Cerebellar cortex (tissue), 1 donor: ENCODE measurements around the gene OR52I1.

Source experiments
- DNase-seq: peaks from one replicate; pipeline ENCODE4 v3.0.0-alpha.2; 2015; ENCODE audit warnings: low spot score

OR52I1 gene, protein sequence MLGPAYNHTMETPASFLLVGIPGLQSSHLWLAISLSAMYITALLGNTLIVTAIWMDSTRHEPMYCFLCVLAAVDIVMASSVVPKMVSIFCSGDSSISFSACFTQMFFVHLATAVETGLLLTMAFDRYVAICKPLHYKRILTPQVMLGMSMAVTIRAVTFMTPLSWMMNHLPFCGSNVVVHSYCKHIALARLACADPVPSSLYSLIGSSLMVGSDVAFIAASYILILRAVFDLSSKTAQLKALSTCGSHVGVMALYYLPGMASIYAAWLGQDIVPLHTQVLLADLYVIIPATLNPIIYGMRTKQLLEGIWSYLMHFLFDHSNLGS

DNA sequence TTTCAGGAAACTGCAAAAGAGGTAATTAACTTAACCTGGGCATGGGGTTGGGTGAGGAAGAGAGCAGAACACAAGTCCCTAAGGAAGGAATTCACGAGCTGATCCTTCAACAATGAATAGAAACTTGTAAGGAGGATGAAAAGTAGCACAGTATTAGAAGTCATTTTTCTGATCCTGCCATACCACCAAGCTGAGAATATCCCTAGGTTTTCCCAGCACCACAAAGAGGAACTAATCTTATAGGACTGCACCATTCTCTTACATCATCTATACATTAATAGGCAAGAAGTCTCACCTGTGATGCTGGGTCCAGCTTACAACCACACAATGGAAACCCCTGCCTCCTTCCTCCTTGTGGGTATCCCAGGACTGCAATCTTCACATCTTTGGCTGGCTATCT is at the start of gene OR52I1:
Gene OR52I1 (plus strand): TSS at position 301 of the 400 bp plus-strand sequence. CDS start 0 bp downstream, at position 301.
- DNase-seq, result no peak

DNA sequence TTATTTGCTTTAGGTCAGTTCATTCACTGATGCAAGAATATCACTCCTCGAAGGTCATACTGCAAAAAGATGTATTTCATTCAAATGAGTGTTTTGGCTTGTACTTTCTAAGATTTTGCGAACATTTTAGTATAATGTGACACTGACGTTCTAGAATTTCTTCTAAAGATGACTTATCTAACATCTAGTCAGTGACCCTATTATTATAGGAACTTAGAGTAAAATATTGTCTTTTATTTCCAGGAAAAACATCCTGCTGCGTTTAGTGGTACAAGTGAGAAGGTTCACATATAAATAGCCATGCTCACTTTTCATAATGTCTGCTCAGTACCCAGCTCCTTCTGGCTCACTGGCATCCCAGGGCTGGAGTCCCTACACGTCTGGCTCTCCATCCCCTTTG is 48.9 kb upstream of the OR52I1 start, which contains the start of gene OR52M1:
Gene OR52M1 (plus strand): TSS at position 301 of the 400 bp plus-strand sequence. CDS start 0 bp downstream, at position 301.
- DNase-seq, result no peak

DNA sequence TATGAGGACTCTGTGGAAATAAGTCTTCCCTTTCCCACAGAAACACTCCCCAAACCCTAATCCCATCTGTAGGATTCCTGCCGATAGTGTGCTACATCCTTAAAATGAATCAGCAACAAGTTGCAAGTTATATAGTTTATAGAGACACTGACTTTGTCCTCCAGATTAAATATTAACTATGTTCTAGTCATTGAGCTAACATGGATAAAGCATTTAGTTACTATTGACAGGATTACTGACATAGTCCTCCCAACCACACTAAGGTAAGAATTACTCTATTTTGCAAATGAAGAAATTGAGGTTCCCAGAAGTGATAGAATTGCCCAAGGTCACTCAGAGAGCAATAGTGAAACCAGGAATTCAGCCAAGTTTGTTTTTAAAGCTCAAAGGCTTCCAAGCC is 47.0 kb upstream of the OR52I1 start:
- DNase-seq, result no peak

DNA sequence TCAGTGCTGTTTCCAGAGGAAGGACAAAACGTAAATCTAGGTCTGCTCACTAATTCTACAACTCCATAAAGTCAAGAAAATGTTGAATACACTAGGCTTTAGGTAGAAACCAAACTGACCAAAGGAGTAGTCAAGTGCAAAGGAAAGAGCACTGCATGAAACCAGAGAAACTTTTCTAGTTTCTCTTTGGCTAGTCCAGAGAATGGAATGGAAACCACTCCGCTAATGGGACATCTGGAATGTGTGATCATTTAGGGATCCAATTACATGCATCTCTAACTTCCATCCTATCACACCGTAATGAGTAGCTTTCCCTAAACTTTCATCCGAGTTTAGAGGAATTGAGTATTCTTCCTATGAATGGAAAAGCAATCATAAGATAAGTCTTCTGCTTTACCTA is 46.4 kb upstream of the OR52I1 start:
- no peak for DNase-seq

DNA sequence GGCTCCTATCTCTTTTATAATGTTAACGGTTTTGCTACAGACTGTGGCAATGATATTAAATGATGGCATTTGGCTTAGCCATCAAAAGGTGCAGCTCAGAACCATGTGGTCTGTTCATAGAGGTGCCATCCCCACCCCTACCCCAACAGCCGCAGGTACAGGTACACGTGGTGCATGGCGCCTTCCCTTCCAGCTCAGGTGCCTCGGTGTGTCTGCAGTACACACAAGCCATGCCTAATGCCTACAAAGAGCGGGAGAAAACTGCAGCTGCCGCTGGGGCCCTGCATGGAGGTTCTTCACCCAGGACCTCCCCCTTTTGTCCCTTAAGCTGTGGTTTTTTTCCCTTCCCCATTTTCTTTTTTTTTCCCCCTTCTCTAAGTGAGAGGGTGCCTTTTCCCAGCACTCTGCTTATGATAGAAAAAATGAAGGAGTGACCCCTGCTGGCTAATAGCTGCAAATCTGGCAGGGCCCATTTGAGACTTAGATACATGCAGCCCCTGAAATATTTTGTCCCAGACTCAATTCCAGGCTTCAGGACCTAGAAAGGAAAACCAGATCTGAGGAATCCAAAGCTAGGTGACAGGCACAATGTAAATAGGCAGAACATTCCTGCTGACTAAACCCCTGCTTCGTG is 42.4 kb upstream of the OR52I1 start:
- no peak for DNase-seq

DNA sequence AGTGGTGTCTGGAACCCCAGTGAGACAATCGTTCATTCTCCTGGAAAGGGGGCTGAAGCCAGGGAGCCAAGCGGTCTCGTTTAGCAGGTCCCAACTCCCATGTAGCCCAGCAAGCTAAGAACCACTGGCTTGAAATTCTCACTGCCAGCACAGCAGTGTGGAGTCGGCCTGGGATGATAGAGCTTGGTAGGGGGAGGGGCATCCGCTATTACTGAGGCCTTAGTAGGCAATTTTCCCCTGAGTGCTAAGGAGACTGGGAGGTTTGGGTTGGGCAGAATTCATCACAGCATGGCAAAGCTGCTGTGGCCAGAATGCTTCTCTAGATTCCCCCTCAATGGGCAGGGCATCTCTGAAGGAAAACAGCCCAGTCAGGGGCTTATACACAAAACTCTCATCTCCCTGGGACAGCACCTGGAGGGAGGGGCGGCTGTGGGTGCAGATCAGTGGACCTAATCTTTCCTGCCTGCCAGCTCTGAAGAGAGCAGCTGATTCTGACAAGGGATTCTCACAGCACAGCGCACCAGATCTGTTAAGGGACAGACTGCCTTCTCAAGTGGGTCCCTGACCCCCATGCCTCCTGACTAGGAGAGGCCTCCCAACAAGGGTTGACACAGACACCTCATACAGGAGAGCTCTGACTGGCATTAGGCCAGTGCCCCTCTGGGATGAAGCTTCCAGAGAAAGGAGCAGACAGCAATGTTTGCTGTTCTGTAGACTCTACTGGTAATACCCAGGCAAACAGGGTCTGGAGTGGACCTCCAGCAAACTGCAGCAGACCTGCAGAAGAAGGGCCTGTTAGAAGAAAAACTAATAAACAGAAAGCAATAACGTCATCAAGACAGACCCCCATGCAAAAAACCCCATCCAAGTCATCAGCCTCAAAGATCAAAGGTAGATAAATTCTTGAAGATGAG is 34.1 kb upstream of the OR52I1 start:
- no peak for DNase-seq

DNA sequence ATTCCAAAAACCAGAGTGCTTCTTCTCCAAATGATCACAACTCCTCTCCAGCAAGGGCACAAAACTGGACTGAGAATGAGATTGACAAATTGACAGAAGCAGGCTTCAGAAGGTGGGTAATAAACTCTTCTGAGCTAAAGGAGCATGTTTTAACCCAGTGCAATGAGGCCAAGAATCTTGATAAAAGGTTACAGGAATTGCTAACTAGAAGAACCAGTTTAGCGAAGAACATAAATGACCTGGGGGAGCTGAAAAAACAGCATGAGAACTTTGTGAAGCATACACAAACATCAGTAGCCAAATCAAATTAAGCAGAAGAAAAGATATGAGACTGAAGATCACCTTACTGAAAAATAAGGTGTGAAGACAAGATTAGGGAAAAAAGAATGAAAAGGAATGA is 33.4 kb upstream of the OR52I1 start:
- DNase-seq, result no peak

DNA sequence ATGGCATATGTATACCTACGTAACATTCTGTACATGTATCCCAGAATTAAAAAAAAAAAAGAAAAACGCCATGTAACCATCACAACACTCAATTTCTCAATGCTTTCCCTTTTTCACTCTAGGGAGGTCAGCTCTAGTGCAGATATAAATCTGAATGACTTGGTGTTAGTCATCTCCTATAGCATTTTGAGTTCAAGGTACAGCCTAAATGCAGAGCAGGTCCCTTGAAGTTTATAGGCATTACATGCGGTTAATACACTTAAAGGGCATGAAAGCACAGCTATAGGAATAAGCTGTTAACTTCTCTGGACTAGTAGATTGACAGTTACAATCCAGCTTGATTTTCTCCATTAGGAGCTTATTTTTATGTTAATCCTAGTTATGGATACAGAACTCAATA is 28.5 kb upstream of the OR52I1 start:
- DNase-seq, result no peak

DNA sequence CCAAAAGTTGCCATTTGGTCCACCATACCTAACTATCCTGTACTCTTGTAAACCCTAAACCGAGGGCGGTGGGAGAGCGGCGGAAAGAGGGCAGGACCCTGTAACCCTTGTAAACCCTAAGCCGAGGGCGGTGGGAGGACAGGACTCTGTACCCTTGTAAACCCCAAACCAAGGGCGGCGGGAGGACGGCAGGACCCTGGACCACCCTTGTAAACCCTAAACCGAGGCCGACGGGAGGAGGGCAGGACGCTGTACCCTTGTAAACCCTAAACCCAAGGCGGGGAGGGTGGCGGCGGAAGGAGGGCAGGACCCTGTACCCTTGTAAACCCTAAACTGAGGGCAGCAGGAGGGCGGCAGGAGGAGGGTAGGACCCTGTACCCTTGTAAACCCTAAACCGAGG is 24.8 kb upstream of the OR52I1 start:
- no peak for DNase-seq

DNA sequence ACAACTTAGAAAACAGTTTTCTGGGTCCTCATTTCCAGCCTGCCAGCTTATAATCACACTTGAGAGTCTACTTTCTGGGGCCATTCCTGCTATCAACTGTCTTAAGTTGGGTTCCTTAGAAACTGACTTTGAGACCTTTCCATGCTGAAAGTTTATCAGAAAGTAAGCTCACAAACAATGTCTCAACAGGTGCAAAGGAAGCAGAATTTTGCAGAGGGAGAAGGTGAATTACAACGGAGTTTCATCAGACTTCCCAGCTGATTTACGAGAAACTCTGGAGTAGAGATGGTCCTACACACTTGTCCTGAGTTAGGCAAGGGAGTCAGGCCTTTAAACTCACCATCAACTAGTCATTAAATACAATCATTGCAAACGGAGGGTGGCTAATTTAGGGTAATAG is 17.0 kb upstream of the OR52I1 start:
- DNase-seq, result no peak

DNA sequence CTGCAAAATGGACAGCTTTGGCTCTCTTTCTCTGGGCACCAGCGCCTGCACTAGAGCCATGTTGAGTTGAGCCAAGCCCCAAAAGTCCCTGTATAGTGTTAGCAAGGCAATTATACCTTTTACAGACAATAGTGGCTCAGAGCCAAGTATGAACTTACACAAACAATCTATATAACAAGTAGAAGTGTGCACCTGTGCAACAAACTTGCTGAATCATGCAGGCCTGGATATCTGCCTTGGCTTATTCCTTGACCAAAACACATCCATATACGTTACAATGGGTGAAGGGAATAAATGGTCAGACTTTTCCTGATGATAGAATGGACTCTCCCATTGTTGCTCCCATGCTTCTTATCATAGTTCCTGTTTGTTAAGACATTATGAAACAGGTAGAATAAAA is 16.1 kb upstream of the OR52I1 start:
- no peak for DNase-seq

DNA sequence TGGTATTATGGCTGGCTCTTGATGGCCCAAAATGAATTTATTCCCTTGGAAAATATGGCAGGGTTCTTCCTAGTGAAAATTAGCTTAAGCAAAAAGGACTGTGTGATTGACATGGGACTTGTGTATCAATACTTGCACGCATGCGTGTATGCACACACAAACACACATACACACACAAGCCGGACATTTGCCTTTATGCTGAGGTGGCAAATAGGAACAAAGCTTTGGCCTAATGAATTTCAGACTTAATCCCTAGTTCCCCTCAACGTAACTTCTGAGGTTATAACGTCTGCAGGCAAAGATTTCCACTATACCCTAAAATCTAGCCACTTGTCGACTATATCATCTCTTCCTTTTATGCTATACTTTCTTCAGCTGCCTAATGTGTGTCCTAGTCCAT is 15.2 kb upstream of the OR52I1 start:
- DNase-seq, result no peak

DNA sequence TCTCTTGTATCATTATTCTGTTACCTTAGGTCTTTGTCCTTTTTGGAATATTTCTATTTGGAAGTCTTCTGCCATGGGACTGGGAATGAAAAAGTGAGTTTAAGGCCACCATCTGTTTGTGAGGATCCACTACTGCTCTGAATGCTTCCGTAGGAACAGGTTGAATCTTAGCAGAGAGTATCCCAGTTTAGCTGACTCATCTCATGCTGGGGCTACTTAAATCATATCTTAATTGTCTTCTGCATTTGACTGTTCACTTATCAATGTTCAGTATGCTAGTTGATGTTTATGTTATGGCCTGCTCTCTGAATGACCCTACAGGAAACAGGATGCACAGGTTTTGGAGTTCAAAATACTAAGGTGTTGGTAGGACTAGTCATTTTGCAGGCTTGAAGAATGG is 13.7 kb upstream of the OR52I1 start:
- DNase-seq, result no peak

DNA sequence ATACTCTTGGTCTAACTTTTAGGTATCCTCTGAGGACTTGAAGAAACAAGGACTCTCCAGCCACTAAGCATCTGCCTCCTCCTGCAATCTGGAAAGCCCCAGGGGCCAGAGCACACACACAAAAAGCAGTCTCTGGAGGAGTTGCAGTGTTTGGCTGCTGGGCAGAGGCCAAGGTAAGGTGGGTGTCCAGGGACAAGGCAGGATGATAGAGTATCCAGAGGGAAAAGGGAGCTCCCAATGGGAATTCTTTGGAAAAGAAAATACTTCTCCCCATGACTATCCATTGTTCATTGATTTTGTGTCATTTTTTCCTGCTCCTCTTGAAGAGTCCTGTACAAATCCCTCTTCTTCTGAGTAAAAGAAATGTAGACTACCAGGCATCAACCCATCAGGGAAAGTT is 12.4 kb upstream of the OR52I1 start, which contains the start of gene OR52I2:
Gene OR52I2 (plus strand): TSS at position 301 of the 400 bp plus-strand sequence.
- DNase-seq, result no peak

DNA sequence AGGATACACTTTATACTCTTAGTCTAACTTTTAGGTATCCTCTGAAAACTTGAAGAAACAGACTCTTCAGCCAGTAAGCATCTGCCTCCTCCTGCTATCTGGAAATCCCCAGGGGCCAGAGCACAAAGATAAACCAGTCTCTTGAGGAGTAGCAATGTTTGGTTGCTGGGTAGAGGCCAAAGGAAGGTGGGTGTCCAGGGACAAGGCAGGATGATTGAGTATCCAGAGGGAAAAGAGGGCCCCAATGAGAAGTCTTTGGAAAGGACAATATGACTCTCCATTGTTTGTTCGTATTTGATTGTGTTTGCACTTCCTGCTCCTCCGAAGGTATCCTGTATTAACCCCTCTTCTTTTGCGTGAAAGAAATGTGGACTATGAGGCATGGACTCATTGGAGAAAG is 4.8 kb upstream of the OR52I1 start:
- no peak for DNase-seq

DNA sequence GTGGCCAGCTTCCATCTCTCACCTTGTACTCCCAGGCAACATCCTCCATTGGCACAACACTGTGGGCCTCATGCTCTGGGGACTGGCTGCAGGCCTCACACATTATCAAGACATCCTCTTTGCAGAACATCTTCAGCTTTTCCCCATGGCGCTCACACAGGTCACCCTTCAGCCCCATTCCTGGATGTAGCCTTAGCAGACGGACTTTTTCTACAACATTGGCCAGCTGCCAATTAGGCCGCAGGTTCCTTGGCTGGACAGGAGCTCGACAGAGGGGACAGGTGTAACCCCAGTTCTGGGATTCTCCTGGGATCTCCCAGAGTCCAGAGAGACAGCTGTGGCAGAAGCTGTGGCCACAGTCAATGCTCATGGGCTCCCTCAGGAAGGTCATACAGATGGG is 11.2 kb downstream of the OR52I1 start:
- no peak for DNase-seq

DNA sequence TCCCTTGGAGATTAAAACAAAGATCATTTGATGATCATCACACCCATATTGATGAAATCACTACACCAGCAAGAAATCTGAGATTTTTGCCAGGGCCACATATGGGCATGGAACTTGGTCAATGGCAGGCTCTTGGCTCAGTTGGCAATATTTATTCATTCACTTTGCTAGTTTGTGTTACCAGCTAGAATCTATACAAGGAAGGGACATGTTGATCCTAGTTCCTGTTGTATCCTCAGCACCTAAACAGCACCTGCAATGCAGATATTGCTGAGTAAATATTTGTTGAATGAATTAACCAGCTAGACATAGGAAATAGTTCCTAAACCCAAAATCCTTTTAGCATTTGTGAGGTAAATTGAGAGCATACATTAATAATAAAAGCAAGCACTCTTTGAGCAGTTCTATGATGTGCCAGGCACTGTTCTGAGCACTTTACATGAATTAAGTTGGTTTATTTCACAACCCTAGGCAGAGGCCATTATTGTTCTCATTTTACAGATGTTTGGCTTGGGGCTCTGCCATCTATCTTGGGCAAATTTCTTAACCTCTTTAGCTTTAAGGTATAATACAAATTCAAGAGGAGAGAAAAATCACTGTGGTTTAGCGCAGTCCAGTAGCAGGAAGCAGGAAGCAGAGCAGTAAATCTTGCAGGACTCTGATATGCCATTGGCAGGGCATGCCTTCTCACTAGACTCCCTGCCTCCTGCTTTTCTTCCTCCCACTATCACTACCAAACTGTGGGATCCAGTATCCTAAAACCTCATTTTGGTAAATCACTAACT is 12.6 kb downstream of the OR52I1 start:
- DNase-seq, result peak; percentile 4

DNA sequence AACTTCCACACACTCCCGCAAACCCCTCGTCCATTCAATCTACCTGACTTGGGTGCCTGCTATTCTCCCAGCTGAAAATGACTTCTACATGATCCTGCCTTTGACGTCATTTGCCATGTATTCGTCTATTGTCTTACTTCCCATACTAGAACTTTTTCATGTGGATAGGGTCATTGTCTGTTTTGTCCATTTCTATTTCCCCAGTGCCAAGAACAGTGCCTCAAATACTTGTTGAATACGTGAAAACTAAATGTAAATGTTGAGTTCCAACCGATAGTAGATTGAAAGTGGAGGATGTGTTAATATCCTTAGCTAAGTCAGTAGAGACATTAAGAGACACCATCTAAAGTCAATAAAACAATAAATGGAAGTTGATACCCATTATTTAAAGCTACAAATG is 13.3 kb downstream of the OR52I1 start:
- peak; percentile 40 for DNase-seq

DNA sequence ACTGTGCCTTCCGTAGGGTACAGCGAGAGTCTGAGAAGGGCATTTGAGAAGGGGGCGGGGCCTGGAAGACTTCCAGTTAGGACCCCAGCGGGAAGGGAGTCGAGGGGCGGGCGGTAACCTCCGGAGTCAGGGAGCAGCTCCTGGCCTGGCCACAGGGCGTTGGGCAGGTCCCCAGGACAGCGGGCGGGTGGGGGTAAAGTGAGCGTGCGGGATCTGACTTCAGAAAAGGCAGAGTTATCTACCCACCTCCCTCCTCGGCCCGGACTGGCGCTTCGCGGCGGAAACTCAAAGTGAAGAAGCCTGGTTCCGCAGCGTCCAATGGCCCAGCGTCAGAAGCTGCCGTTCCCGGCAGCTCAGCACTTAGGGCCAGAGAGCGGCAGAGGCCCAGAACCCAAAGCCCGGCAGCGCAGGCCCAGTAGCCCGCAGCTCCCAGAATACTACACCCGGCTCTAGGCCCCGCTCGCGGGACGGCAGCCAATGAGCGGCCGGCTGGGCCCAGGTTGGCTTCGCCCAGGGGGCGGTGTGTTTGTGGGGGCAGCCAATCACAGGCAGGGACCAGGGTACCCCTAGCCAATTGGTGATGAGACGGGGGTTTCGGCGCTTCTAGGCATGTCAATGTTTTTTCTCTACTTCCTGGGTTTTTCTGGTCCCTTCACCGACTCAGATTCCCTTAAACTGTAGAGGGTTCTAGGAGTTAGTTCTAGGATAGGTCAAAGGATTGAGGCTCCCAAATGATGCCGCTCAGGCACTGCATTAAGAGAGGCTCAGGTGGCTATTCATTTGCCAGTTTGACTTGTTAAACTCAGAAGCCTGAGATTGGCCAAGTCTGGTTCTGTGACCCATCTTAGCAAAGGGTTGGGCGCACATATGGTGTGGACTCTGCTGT is 14.2 kb downstream of the OR52I1 start, which contains the start of gene TRIM68:
Gene TRIM68 (minus strand): TSS at position 451 of the 886 bp plus-strand sequence. CDS start 2,727 bp downstream, outside the sequence.
- DNase-seq, result peak; percentile 98

DNA sequence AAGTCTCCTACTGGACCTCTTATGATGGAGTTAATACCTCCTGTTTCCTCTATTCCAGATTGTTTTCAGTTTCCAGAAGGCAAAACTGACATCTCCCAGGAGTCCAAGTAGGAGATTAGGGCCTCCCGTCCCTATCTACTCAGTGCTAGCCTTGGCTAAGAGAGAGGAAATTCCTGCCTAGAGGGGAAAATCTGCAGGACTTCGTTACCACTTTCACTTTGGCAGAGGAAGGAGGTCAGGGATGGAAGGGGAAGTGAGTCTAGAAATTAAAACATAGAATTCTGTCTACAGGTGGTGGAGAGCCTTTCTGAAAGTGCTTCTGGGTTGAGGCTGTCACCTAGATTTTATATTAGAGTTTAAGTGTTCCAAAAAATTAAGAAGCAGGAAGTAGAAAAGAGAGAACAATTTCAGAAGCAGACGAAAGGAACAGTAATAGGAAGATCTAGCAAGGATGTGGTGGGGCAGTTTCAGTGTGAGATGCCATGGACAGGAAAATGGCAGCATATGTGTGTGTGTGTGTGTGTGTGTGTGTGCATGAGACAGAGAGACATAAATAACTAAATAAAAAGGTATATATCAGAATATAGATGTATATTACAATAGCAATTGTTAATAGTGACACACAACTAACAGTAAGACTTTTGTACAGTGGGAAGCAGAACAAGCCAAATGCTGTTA is 16.6 kb downstream of the OR52I1 start:
- no peak for DNase-seq
